Suprapubic skin (tissue), 4 donors: ENCODE data around the gene SPIRE1. TPM values are rescaled to one million over a fixed set of nuclear protein-coding genes. Genes with fewer than 3 reads are reported as not detected.

ENCODE experiments used
- DNase-seq, 2 donors: peaks; one replicate each; pipeline ENCODE4 v3.0.0-alpha.2; 2019; ENCODE audit warnings: low spot score in 2 of 2
- H3K27ac ChIP-seq: fragments of 200-600 bp; sonication (generic); one replicate; pipeline ENCODE4 v1.5.1; 2019
- H3K27me3 ChIP-seq: fragments of 200-600 bp; sonication (generic); one replicate; pipeline ENCODE4 v1.5.1; 2019
- H3K36me3 ChIP-seq: fragments of 200-600 bp; sonication (generic); one replicate; pipeline ENCODE4 v1.5.1; 2019
- H3K4me1 ChIP-seq: fragments of 200-600 bp; sonication (generic); one replicate; pipeline ENCODE4 v1.5.1; 2019
- H3K4me3 ChIP-seq: fragments of 200-600 bp; sonication (generic); one replicate; pipeline ENCODE4 v1.5.1; 2019; ENCODE audit warnings: mild to moderate bottlenecking
- H3K9me3 ChIP-seq: fragments of 200-600 bp; sonication (generic); one replicate; pipeline ENCODE4 v1.5.1; 2019
- CTCF ChIP-seq, 2 donors: fragments of 200-600 bp in 1 of 2; fragments of 450-650 bp in 1 of 2; sonication (generic) in 1 of 2; IDR thresholded peaks; one replicate each; pipeline ENCODE4 v1.5.1; 2016 to 2019; ENCODE audit warnings: antibody characterized with exemption in 2 of 2, mild to moderate bottlenecking in 1 of 2, moderate library complexity in 1 of 2
- EP300 ChIP-seq: sonication (generic); formaldehyde crosslinking; IDR thresholded peaks from one replicate; pipeline ENCODE4 v1.6.1; 2017; ENCODE audit warnings: antibody characterized with exemption
- POLR2A ChIP-seq, 2 donors: fragments of 450-650 bp; IDR thresholded peaks; one replicate each; pipeline ENCODE4 v1.6.1; 2017; ENCODE audit warnings: antibody characterized with exemption in 2 of 2, mild to moderate bottlenecking in 2 of 2, moderate library complexity in 2 of 2
- POLR2AphosphoS5 ChIP-seq, 3 donors: sonication (generic); formaldehyde crosslinking; IDR thresholded peaks; one replicate each; pipeline ENCODE4 v1.6.1; 2017; ENCODE audit warnings: antibody characterized with exemption in 3 of 3
- WGBS: methylation state at CpG from one replicate; pipeline ENCODE4 v1.1.5; 2018; 5-methylcytosine and 5-hydroxymethylcytosine counted together
- total RNA-seq, 4 donors: library from RNA; depleted of rRNA; stranded (reverse); fragments of >200 nt; gene quantifications; one replicate each; pipeline ENCODE4 v1.1.0, GENCODE V29; 2016

Gene SPIRE1
- total RNA-seq, 4 donors from 2014 or later = 21.7 to 42.8 (median 25.2) TPM

GRCh38 chr18:12639990-12640880, 17.7 kb downstream of the SPIRE1 start:
- Histone ChIP-seq H3K36me3 (no peaks in the 10 kb centered on the region), H3K4me3 (no peak overlapping the region), H3K9me3 (no peaks in the 10 kb centered on the region), H3K27ac (no peak overlapping the region), H3K27me3 (no peaks in the 10 kb centered on the region), H3K4me1 (peaks cover 11% of the 10 kb centered on the region)
- DNase-seq = no peak
- WGBS = 74% methylated on average over 5 of the region's 5 CpGs
- TF ChIP-seq EP300 (no peak), POLR2A (IDR thresholded peaks at IDR 0.05) (no peak), CTCF (IDR thresholded peaks at IDR 0.05) (no peak), POLR2AphosphoS5 (IDR thresholded peaks at IDR 0.05) (no peak)

GRCh38 chr18:12638644-12639124, 19.2 kb downstream of the SPIRE1 start:
- no peaks in the 10 kb centered on the region for H3K36me3 ChIP-seq
- H3K4me3 ChIP-seq = no peak overlapping the region
- H3K27ac ChIP-seq = no peak overlapping the region
- no peaks in the 10 kb centered on the region for H3K27me3 ChIP-seq
- no peaks in the 10 kb centered on the region for H3K9me3 ChIP-seq
- DNase-seq = no peak
- 73% methylated on average over 3 of the region's 3 CpGs for WGBS
- no peaks in the 10 kb centered on the region for H3K4me1 ChIP-seq
- TF ChIP-seq EP300 (no peak), POLR2A (IDR thresholded peaks at IDR 0.05) (no peak), POLR2AphosphoS5 (IDR thresholded peaks at IDR 0.05) (no peak), CTCF (IDR thresholded peaks at IDR 0.05) (no peak)

- no peaks in the 10 kb centered on the region for H3K36me3 ChIP-seq
- no peak overlapping the region for H3K4me3 ChIP-seq
- no peaks in the 10 kb centered on the region for H3K9me3 ChIP-seq
- no peaks in the 10 kb centered on the region for H3K27me3 ChIP-seq
- no peak for DNase-seq
- no peaks in the 10 kb centered on the region for H3K4me1 ChIP-seq
- 91% methylated on average over 4 of the region's 4 CpGs for whole genome bisulfite sequencing
- no peak overlapping the region for H3K27ac ChIP-seq
- TF ChIP-seq EP300 (no peak), POLR2A (IDR thresholded peaks at IDR 0.05) (no peak), POLR2AphosphoS5 (IDR thresholded peaks at IDR 0.05) (no peak), CTCF (IDR thresholded peaks at IDR 0.05) (no peak)
Observed at GRCh38 chr18:12637901-12638643, 19.8 kb downstream of the SPIRE1 start.

- no peaks in the 10 kb centered on the region for H3K27me3 ChIP-seq
- H3K4me1 ChIP-seq = no peaks in the 10 kb centered on the region
- H3K9me3 ChIP-seq = no peaks in the 10 kb centered on the region
- no peak for TF ChIP-seq POLR2AphosphoS5 (IDR thresholded peaks at IDR 0.05)
- no peak for TF ChIP-seq POLR2A (IDR thresholded peaks at IDR 0.05)
- TF ChIP-seq EP300 = no peak
- no peak for TF ChIP-seq CTCF (IDR thresholded peaks at IDR 0.05)
- 90% methylated on average over 3 of the region's 3 CpGs for WGBS
- H3K36me3 ChIP-seq = no peaks in the 10 kb centered on the region
- H3K4me3 ChIP-seq = no peak overlapping the region
- H3K27ac ChIP-seq = no peak overlapping the region
- DNase-seq = no peak
Observed at GRCh38 chr18:12637393-12637792, 20.5 kb downstream of the SPIRE1 start.
